Neural progenitor cell (in vitro differentiated cells): ENCODE data around the gene AMIGO2. TPM values are rescaled to one million over a fixed set of nuclear protein-coding genes. Genes with fewer than 3 reads are reported as not detected.

Experiments
- DNase-seq: peaks from one replicate; pipeline ENCODE4 v3.0.0-alpha.2; 2016; ENCODE audit warnings: low spot score
- H2AFZ ChIP-seq: fragments of 200-600 bp; sonication (generic); replicated peaks from 2 replicates; pipeline ENCODE4 v1.6.1; 2016; ENCODE audit warnings: antibody characterized with exemption
- H3F3A ChIP-seq: fragments of 200-600 bp; sonication (generic); 2 replicates; pipeline ENCODE4 v1.6.1; 2016; ENCODE audit warnings: antibody characterized with exemption, low read depth
- H3K27ac ChIP-seq: fragments of 200-600 bp; sonication (generic); 2 replicates; pipeline ENCODE4 v1.5.1; 2016; ENCODE audit warnings: mild to moderate bottlenecking
- H3K27me3 ChIP-seq: fragments of 200-600 bp; sonication (generic); 2 replicates; pipeline ENCODE4 v1.6.1; 2016; ENCODE audit warnings: mild to moderate bottlenecking, moderate library complexity
- H3K36me3 ChIP-seq: fragments of 200-600 bp; sonication (generic); 2 replicates; pipeline ENCODE4 v1.5.1; 2016
- H3K4me1 ChIP-seq: fragments of 200-600 bp; sonication (generic); 2 replicates; pipeline ENCODE4 v1.6.1; 2016; ENCODE audit warnings: mixed run types
- H3K4me2 ChIP-seq: fragments of 200-600 bp; sonication (generic); 2 replicates; pipeline ENCODE4 v1.6.1; 2016
- H3K4me3 ChIP-seq: fragments of 200-600 bp; sonication (generic); 2 replicates; pipeline ENCODE4 v1.5.1; 2016
- H3K79me2 ChIP-seq: fragments of 200-600 bp; sonication (generic); 2 replicates; pipeline ENCODE4 v1.6.1; 2016; ENCODE audit warnings: low read depth
- H3K9ac ChIP-seq: fragments of 200-600 bp; sonication (generic); 2 replicates; pipeline ENCODE4 v1.6.1; 2016
- H3K9me3 ChIP-seq: fragments of 200-600 bp; sonication (generic); 2 replicates; pipeline ENCODE4 v1.5.1; 2016; ENCODE audit warnings: low read depth
- H4K20me1 ChIP-seq: fragments of 200-600 bp; sonication (generic); 2 replicates; pipeline ENCODE4 v1.6.1; 2016; ENCODE audit warnings: low read depth
- H3K27ac Mint-ChIP-seq: 3 replicates; pipeline ENCODE4 v1.8.0; 2021; ENCODE audit warnings: mixed read lengths
- H3K27me3 Mint-ChIP-seq: 2 replicates; pipeline ENCODE4 v1.8.0; 2022; ENCODE audit warnings: low read depth, mild to moderate bottlenecking, inconsistent platforms, moderate library complexity, mixed read lengths; ENCODE audit not compliant: insufficient read depth
- H3K36me3 Mint-ChIP-seq: 3 replicates; pipeline ENCODE4 v1.8.0; 2021; ENCODE audit warnings: mixed read lengths
- H3K4me1 Mint-ChIP-seq: 3 replicates; pipeline ENCODE4 v1.8.0; 2021; ENCODE audit warnings: mixed read lengths
- H3K4me3 Mint-ChIP-seq: 3 replicates; pipeline ENCODE4 v1.8.0; 2021; ENCODE audit warnings: mild to moderate bottlenecking, moderate library complexity, mixed read lengths
- H3K9me3 Mint-ChIP-seq: 3 replicates; pipeline ENCODE4 v1.8.0; 2020; ENCODE audit warnings: mixed read lengths
- CTCF ChIP-seq: fragments of 200-600 bp; sonication (generic); IDR thresholded peaks from 2 replicates; pipeline ENCODE4 v1.5.1; 2017; ENCODE audit warnings: antibody characterized with exemption, mild to moderate bottlenecking
- EZH2 ChIP-seq: fragments of 200-600 bp; sonication (generic); IDR thresholded peaks from 2 replicates; pipeline ENCODE4 v1.6.1; 2017; ENCODE audit warnings: antibody characterized with exemption, mild to moderate bottlenecking, moderate library complexity
- EZH2phosphoT487 ChIP-seq: fragments of 200-600 bp; sonication (generic); IDR thresholded peaks from 2 replicates; pipeline ENCODE4 v1.6.1; 2017; ENCODE audit warnings: antibody characterized with exemption
- total RNA-seq: library from RNA; depleted of rRNA; stranded (reverse); fragments of >200 nt; gene quantifications from 2 replicates; pipeline ENCODE4 v1.2.3, GENCODE V29; 2015; ENCODE audit warnings: low replicate concordance

AMIGO2 gene
- total RNA-seq, 1 donor from 2014 or later: 1.6 TPM

- Mint-ChIP-seq H3K9me3 (peaks cover 16% of the 10 kb centered on the region), H3K4me3 (no peak overlapping the region)
- TF ChIP-seq CTCF (no peak), EZH2phosphoT487 (no peak), EZH2 (no peak)
Observed at GRCh38 chr12:47048541-47048940, 31.2 kb downstream of the AMIGO2 start.

GRCh38 chr12:47041327-47041726, 38.4 kb downstream of the AMIGO2 start:
- Histone ChIP-seq H3K4me3 (no peak overlapping the region), H3K9ac (no peak overlapping the region), H3K4me2 (no peak overlapping the region), H3K4me1 (no peaks in the 10 kb centered on the region), H3K27me3 (no peaks in the 10 kb centered on the region), H3K79me2 (no peaks in the 10 kb centered on the region), H3F3A (no peaks in the 10 kb centered on the region), H3K27ac (no peak overlapping the region), H2AFZ (no peak overlapping the region), H3K36me3 (no peaks in the 10 kb centered on the region), H3K9me3 (no peaks in the 10 kb centered on the region), H4K20me1 (no peaks in the 10 kb centered on the region)
- Mint-ChIP-seq H3K9me3 (peaks cover 2% of the 10 kb centered on the region), H3K27me3 (no peaks in the 10 kb centered on the region), H3K4me1 (no peaks in the 10 kb centered on the region), H3K4me3 (no peak overlapping the region), H3K27ac (no peak overlapping the region), H3K36me3 (no peaks in the 10 kb centered on the region)
- TF ChIP-seq EZH2phosphoT487 (no peak), EZH2 (no peak), CTCF (no peak)
- DNase-seq: no peak

More at GRCh38 chr12:47048541-47048940, 31.2 kb downstream of the AMIGO2 start:
- no peaks in the 10 kb centered on the region for H3K36me3 Mint-ChIP-seq
- no peaks in the 10 kb centered on the region for H3K36me3 ChIP-seq
- no peaks in the 10 kb centered on the region for H4K20me1 ChIP-seq
- H3K27me3 Mint-ChIP-seq: no peaks in the 10 kb centered on the region
- DNase-seq: no peak
- H2AFZ ChIP-seq: no peak overlapping the region
- no peaks in the 10 kb centered on the region for H3F3A ChIP-seq
- no peaks in the 10 kb centered on the region for H3K79me2 ChIP-seq
- H3K27me3 ChIP-seq: no peaks in the 10 kb centered on the region
- no peaks in the 10 kb centered on the region for H3K9me3 ChIP-seq
- H3K27ac ChIP-seq: no peak overlapping the region
- no peaks in the 10 kb centered on the region for H3K4me1 ChIP-seq
- H3K9ac ChIP-seq: no peak overlapping the region
- H3K4me2 ChIP-seq: no peak overlapping the region
- H3K4me3 ChIP-seq: no peak overlapping the region
- H3K27ac Mint-ChIP-seq: no peak overlapping the region
- no peaks in the 10 kb centered on the region for H3K4me1 Mint-ChIP-seq

GRCh38 chr12:47039756-47040155, 40.0 kb downstream of the AMIGO2 start:
- Histone ChIP-seq H3K4me1 (no peaks in the 10 kb centered on the region), H3K4me2 (no peak overlapping the region), H3K79me2 (no peaks in the 10 kb centered on the region), H3K9me3 (no peaks in the 10 kb centered on the region), H2AFZ (peak overlapping the region; percentile 36), H3K4me3 (no peak overlapping the region), H3K27me3 (no peaks in the 10 kb centered on the region), H3F3A (no peaks in the 10 kb centered on the region), H3K36me3 (no peaks in the 10 kb centered on the region), H4K20me1 (no peaks in the 10 kb centered on the region), H3K27ac (no peak overlapping the region), H3K9ac (no peak overlapping the region)
- DNase-seq: no peak
- Mint-ChIP-seq H3K36me3 (no peaks in the 10 kb centered on the region), H3K4me3 (no peak overlapping the region), H3K9me3 (peaks cover 2% of the 10 kb centered on the region), H3K27ac (no peak overlapping the region), H3K4me1 (no peaks in the 10 kb centered on the region), H3K27me3 (no peaks in the 10 kb centered on the region)
- TF ChIP-seq EZH2phosphoT487 (no peak), EZH2 (no peak), CTCF (no peak)

GRCh38 chr12:47039079-47039478, 40.7 kb downstream of the AMIGO2 start:
- Histone ChIP-seq H3K36me3 (no peaks in the 10 kb centered on the region), H3K9ac (no peak overlapping the region), H3K27me3 (no peaks in the 10 kb centered on the region), H3K4me1 (no peaks in the 10 kb centered on the region), H2AFZ (no peak overlapping the region), H4K20me1 (no peaks in the 10 kb centered on the region), H3K27ac (no peak overlapping the region), H3K9me3 (no peaks in the 10 kb centered on the region), H3K79me2 (no peaks in the 10 kb centered on the region), H3F3A (no peaks in the 10 kb centered on the region), H3K4me2 (no peak overlapping the region), H3K4me3 (no peak overlapping the region)
- H3K4me1 Mint-ChIP-seq: no peaks in the 10 kb centered on the region
- H3K9me3 Mint-ChIP-seq: peaks cover 2% of the 10 kb centered on the region
- H3K27me3 Mint-ChIP-seq: no peaks in the 10 kb centered on the region
- no peak overlapping the region for H3K4me3 Mint-ChIP-seq
- TF ChIP-seq EZH2phosphoT487 (no peak), CTCF (no peak), EZH2 (no peak)
- no peak for DNase-seq
- no peaks in the 10 kb centered on the region for H3K36me3 Mint-ChIP-seq
- H3K27ac Mint-ChIP-seq: no peak overlapping the region
